HG03196 (cell line): ENCODE measurements around the gene TMEM255A.

Experiments
- ATAC-seq: cut with Tn5 transposase; IDR thresholded peaks from one replicate; pipeline ENCODE4 v1.9.1; 2021; ENCODE audit not compliant: unreplicated experiment

The TMEM255A gene

DNA sequence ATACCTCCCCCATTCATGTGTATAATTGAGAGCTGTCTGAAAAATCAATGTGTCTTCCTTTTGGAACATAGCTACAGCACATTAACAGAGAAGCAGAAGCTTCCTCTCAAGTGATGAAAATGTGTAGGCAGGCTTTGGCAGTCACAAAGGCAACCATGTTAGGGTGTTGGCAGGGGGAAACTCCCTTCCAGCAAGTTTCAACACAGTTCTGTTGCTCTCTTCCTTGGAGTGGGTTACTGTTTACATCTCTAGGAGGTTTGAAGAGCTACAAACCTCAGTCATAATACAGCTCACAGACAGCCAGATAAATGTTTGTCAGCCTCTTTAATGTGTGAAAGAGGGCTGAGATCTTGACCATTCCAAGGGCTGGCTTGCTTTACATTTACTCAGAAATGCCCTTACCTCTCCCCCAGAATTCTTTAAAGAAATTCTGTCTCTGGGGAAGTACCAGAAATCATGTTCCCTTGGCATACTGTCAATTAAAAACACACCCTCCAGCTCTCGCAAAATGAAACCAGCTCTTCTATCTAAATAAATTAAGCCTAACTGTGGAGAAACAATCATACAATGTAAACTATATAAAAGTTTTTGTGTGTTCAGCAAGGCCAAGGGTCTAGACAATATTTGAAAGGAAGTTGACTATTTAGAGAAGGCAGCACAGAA lies 41.8 kb downstream of the TMEM255A start:
- no peak for ATAC-seq

DNA sequence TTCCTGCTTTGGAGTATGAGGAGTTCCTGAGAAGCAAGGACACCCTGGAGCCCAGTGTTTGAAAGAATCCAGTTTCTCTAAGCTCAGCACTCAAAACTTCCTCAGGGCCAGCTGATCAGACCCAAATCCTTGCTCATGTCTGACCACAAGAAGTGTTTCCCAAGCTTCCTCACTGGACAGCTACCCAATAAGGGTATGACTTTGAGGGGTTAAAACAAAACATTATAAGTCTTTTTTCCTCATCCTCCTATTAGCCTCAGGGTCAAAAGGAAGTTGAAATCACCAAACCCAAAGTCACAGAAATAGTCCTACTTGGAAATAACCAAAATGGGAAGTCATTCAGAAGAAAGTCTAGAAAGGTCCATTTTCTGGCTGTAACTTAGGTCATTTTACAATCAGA lies 46.9 kb downstream of the TMEM255A start:
- no peak for ATAC-seq

DNA sequence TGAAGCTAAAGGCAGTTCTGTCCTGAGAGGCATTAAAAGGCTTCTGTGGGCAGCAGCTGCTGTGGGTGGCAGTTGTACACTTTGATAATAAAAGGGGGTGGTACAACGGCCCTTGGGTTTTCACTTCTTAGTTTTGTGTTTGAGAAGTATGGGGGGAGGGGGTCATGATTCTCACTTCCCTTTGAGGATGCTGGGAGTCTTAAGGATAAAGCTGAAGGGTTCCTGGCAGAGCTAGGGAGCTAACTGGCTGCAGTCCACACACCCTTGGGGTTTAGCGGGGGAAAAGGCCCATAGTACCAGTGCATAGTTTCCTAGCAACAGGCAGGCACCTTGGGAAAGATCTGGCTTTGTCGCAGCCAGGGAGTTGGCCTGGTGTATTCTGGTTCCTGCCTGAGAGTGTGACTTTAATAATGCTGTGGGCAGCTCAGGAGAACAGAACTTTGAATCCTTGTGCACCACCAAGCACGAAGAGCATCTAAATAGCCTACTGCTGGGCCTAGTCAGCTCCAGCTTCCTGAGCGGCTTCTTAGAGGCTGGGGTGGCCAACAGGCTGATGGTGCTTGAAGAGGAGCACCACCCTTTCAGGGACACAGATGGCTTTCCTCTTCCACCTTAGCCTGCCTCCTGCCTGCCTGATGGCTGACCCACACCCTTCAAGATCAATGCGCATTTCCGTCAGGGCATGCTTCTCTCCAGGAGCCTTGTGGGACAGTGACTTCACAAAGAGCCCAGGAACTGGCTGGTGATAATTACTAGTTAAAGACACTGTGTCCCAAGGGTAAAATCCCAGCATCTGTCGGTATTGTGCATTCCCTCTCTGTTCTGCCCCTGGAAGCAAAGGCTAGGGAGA lies 48.2 kb downstream of the TMEM255A start:
- ATAC-seq: no peak

DNA sequence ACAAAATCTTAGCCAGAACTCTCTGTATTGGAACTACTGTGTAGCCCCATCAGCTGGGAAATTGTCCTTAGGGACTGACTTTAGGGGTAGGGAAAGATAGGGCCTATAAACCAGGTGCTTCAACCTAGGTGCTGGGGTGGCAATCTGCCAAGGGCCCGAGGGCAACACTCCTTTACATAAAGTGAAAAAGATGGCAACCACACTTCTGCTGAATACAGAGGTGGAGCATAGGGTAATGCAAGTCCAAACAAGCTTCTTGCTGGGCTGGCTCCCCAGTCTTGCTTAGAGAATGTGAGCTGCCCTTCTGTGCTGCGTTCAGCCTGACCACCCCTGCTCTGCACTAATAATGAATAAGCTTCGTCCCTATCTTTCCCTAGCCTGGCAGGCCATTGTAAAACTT lies 50.9 kb downstream of the TMEM255A start:
- no peak for ATAC-seq

- no peak for ATAC-seq
Measured at GRCh38 chrX:120253784-120254183, 57.5 kb downstream of the TMEM255A start.

DNA sequence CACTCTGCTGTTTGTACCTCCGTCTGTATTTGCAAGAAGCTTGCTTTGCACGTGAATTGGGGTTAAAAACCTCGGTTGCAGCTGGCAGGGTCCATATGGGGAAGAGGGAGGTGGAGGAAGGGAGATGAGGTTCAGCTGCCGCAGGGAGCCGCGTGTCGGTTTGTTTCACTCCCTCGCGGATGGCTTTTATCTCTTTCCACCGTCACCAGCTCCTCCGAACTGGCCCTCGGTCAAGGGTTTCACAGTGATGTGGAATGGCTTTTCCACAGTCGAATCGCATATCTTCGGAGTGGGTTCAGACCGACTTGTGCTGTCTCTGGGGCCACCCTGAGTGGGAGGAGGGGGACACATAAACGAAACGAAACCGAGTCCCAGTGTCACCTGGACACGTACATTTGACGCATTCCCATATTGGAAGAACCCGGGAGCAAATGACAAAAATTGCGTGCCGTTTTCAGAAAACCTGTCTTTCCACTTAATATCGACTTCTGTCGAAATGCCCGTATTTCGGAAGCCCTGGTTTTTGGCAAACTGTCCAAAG lies 59.7 kb downstream of the TMEM255A start:
- ATAC-seq: no peak

DNA sequence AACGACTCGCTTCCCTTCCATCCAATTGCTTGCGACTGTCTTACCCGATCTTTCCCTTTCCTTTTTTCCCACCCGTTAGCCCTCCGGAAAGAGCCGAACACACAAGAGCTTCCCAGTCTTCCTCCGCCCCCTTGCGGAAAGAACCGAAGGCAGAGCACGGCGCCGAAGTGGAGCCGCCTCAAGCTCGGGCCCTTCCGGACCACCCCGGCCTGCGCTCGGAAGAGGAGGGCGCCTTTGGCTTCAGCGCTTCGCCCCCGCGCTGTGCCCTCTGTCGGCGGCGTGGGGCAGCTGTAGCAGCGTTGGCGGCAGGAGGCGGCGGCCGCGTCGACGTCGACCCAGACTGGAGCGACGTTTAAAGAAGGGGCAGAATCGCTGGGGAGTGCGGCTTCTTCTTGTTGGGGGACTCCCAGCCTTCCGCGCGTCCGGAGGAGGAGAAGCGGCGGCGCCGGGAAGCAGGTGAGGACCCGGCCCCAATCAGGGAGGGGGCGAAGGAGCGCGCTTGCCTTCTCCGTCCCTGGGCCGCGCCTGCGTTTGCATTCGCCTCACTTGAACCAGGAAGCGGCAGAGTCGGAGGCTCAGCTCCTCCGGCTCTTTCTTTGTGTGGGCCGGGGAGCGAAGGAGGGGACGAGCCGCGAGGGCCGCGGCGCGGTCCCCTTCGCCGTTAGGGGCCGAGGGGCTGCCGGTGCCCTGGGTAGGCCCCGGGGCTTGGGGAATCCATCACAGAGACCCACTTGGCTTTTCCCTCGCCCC lies 60.6 kb downstream of the TMEM255A start, which contains the start of gene ZBTB33:
Gene ZBTB33 (plus strand): TSS at position 291 of the 750 bp plus-strand sequence. CDS start 2,604 bp downstream, outside the sequence.
- peak; percentile 98 for ATAC-seq

DNA sequence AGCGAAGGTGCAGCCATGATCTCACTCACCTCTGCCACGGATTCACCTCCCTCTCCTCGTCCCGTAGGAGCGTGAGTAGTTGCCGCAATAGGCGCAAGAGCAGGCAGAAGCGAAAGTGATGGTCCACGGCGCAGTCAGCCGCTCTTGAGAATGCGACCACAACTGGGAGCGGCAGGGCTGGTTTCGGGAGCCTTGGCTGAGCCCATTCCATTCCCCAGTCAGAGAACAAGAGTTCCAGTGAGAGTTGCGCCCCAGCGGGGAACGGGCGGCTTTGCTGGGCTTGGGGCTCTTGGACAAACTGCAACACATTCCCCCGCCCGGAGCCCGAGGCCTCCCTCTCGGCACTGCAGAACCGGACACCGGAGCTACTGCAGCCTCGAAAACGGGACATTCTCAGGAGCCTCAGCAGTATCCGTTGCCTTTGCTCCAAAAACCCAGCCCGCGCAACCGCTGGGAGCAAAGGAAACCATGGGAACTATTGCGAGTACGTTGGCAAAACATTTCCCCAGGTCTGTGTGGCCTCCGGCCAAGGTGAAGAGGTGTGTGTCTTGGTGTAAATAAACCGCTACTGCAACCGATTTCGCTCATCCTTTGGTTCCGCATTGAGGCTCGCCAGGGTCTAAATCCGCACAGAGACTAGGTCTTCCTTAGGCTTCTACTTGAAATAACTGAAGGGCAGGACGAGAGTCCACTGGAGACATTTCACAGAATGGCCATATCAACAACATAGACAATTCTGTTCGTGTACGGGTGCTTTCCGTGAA lies 66.3 kb downstream of the TMEM255A start:
- peak; percentile 83 for ATAC-seq

GRCh38 chrX:120244395-120244734 lies 66.9 kb downstream of the TMEM255A start:
- ATAC-seq: peak; percentile 15

DNA sequence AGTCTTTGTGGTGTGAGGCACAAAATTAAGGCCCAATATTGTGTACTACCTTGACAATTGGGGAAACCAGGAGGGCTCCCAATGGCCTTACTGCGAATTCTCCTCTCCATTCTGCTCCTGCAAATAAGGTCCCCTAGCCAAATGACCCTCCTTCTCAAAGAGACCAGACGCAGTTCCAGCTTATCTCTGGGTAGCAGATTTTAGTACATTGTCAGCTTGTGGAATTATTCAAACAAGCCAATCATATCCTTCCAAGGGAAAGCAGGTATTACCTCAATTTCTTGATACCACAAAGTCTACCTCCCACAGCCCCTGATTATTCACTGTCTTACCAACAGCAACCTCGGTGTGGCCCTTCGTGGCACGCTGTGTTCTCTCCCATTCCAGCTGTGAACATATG lies 68.4 kb downstream of the TMEM255A start:
- no peak for ATAC-seq

- no peak for ATAC-seq
Measured at GRCh38 chrX:120238933-120239332, 72.3 kb downstream of the TMEM255A start.

DNA sequence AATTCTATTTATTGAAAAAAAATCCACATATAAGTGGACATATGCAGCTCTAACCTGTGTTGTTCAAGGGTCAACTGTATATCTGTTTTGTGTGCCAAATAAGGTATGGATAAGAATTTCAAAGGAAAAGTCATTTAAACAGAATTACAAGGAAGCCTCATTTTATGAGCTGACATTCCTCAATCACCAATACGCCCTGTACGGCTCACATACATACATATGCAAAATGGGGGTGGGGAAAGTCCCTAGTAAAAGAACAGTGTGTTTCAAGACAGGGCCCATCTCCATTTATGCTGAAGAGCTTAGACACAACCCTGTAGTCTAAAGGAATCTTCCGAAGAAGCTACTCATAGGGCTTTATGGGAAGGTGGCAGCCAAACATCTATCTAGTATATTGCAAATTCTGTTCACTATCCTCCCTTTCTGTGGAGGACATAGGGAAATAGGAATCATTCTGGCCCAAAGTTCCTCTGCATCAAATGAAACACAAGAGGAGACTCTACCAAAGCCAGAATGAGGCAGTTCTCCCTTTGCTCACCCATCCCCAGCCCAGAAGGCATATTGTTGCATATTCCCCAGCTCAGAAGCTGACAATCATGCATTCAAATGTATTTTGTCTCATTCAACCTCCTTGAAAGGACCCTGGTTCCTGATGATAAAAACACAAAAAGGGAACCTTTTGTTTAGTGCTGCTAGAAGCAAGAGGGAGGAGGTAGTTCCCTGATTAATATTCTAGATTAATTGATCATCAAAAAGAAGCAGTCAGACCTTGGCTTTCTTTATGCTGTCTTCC lies 74.4 kb downstream of the TMEM255A start:
- ATAC-seq: no peak

DNA sequence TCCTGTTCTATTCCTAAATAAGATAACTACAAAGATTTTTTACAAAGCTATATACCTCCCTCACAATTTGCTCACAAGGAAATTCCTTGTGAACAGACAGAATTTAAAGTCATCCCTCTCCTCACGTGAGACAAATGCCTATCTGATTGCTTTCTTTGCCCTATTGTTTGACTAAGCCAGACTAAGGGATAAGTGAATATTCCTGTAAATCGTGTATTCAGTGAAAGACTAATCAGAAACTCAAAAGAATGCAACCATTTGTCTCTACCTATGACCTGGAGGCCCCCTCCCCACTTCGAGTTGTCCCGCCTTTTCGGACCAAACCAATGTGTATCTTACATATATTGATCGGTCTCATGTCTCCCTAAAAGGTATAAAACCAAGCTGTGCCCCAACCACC lies 76.0 kb downstream of the TMEM255A start:
- no peak for ATAC-seq

- no peak for ATAC-seq
Measured at GRCh38 chrX:120228187-120228908, 82.9 kb downstream of the TMEM255A start.

- no peak for ATAC-seq
Measured at GRCh38 chrX:120224388-120224787, 86.9 kb downstream of the TMEM255A start.

GRCh38 chrX:120223374-120223773 lies 87.9 kb downstream of the TMEM255A start:
- no peak for ATAC-seq

DNA sequence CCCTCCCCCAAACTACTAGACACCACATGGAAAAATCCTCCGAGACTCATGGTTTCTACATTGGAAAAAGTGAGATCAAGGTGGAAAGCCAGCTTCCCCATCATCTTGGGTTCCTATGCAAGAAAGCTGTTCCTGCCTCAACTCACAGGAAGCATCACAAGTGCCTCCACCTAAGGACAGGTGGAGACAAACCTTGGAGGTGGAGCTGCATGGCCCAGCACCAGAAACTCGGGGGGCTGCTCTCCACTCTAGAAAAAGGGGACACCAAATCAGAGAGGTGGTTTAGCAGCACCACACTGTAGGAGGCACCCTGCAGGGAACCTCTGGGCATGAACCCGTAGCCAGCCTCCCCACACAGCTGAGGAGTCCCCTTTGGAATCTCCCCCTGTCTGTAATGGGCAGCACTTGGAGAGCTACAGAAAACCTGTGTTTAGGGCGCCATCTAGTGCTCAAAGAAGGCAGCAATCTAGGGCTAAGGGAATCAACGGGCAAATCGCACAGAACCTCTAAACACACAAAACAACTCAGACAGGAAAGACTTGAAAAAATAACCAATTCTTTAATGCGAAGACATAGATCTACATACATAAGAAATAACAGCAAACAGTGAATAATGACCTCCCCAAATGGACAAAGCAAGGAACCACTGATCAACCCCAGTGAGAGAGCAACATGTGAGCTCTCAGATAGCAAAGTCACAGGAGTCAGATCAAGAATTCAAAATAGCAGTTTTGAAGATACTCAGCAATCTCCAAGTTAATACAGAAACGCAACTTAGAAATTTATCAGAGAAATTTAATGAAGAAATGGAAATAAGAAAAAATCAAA lies 97.6 kb downstream of the TMEM255A start:
- ATAC-seq: no peak
